ENCODE measurements around the gene TTC1.

Gene TTC1

GRCh38 chr5:160096178-160096577, 87.2 kb downstream of the TTC1 start:
- Mint-ChIP-seq H3K9me3 (no peaks in the 10 kb centered on the region), H3K36me3 (ENCODE audit: low read depth) (peaks cover 69% of the 10 kb centered on the region)

GRCh38 chr5:160097991-160098390, 89.1 kb downstream of the TTC1 start:
- Mint-ChIP-seq H3K4me1 (peaks cover 14% of the 10 kb centered on the region), H3K27ac (no peak overlapping the region), H3K36me3 (ENCODE audit: low read depth) (peaks cover 62% of the 10 kb centered on the region)

More at GRCh38 chr5:160096178-160096577, 87.2 kb downstream of the TTC1 start:
- Mint-ChIP-seq H3K27me3 (ENCODE audit: low read depth, poor library complexity) (no peaks in the 10 kb centered on the region), H3K4me1 (peaks cover 24% of the 10 kb centered on the region), H3K27ac (no peak overlapping the region), H3K4me3 (no peak overlapping the region)
- DNase-seq = no peak
- TF ChIP-seq, protein P1, sequence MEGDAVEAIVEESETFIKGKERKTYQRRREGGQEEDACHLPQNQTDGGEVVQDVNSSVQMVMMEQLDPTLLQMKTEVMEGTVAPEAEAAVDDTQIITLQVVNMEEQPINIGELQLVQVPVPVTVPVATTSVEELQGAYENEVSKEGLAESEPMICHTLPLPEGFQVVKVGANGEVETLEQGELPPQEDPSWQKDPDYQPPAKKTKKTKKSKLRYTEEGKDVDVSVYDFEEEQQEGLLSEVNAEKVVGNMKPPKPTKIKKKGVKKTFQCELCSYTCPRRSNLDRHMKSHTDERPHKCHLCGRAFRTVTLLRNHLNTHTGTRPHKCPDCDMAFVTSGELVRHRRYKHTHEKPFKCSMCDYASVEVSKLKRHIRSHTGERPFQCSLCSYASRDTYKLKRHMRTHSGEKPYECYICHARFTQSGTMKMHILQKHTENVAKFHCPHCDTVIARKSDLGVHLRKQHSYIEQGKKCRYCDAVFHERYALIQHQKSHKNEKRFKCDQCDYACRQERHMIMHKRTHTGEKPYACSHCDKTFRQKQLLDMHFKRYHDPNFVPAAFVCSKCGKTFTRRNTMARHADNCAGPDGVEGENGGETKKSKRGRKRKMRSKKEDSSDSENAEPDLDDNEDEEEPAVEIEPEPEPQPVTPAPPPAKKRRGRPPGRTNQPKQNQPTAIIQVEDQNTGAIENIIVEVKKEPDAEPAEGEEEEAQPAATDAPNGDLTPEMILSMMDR (IDR thresholded peaks at IDR 0.05) = no peak

GRCh38 chr5:160105686-160106360, 96.9 kb downstream of the TTC1 start:
- Mint-ChIP-seq H3K4me3 (no peak overlapping the region), H3K27ac (peak overlapping the region; percentile 77), H3K9me3 (no peaks in the 10 kb centered on the region), H3K4me1 (peaks cover 15% of the 10 kb centered on the region), H3K27me3 (ENCODE audit: low read depth, poor library complexity) (no peaks in the 10 kb centered on the region), H3K36me3 (ENCODE audit: low read depth) (peaks cover 67% of the 10 kb centered on the region)
- TF ChIP-seq, protein P1 (IDR thresholded peaks at IDR 0.05) = no peak
- DNase-seq = no peak

More at GRCh38 chr5:160097991-160098390, 89.1 kb downstream of the TTC1 start:
- H3K27me3 Mint-ChIP-seq (ENCODE audit: low read depth, poor library complexity) = no peaks in the 10 kb centered on the region
- no peak overlapping the region for H3K4me3 Mint-ChIP-seq
- DNase-seq = no peak
- no peaks in the 10 kb centered on the region for H3K9me3 Mint-ChIP-seq
- TF ChIP-seq, protein P1 (IDR thresholded peaks at IDR 0.05) = no peak

GRCh38 chr5:160108124-160108523, 99.2 kb downstream of the TTC1 start:
- Mint-ChIP-seq H3K27ac (no peak overlapping the region), H3K4me1 (peaks cover 12% of the 10 kb centered on the region), H3K27me3 (ENCODE audit: low read depth, poor library complexity) (no peaks in the 10 kb centered on the region), H3K4me3 (no peak overlapping the region), H3K9me3 (peaks cover 13% of the 10 kb centered on the region), H3K36me3 (ENCODE audit: low read depth) (peaks cover 83% of the 10 kb centered on the region)
- TF ChIP-seq, protein P1 (IDR thresholded peaks at IDR 0.05) = no peak
- DNase-seq = no peak

Measured in nephron progenitor cell (in vitro differentiated cells).